ENCODE measurements around the gene ASB11.
"Not testable (repeated sequence)": the region's sequence is repeated elsewhere in the genome, so short reads cannot be mapped to it uniquely, and the experiment has no call there.

ASB11 gene

GRCh38 chrX:15301924-15302323 is 13.5 kb downstream of the ASB11 start:
- no peak for DNase-seq

GRCh38 chrX:15299941-15300851 is 15.2 kb downstream of the ASB11 start:
- no peak for DNase-seq

- DNase-seq: no peak
Observed at GRCh38 chrX:15298780-15299179, 16.7 kb downstream of the ASB11 start.

DNA sequence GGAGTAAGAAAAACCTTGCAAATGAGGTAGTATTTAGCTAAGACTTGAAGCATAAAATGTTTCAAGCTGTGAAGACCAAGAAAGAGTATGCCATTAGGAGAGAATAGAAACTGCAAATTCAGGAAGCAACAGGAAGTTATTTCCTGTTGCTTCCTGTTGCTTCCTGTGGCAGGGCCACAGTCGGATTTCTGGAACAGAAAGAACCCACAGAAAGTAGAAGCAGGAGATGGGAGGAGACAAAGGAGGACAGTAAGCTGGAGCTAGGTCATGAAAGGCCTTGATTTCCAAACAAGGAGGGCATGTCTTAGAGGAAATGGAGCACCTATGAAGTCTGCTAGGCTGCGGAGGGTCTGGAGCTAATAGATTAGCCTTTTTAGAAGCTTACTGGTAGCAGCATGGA is 17.2 kb downstream of the ASB11 start:
- DNase-seq: no peak

- no peak for DNase-seq
Observed at GRCh38 chrX:15293451-15293850, 22.0 kb downstream of the ASB11 start.

- no peak for DNase-seq
Observed at GRCh38 chrX:15292861-15293260, 22.6 kb downstream of the ASB11 start.

DNA sequence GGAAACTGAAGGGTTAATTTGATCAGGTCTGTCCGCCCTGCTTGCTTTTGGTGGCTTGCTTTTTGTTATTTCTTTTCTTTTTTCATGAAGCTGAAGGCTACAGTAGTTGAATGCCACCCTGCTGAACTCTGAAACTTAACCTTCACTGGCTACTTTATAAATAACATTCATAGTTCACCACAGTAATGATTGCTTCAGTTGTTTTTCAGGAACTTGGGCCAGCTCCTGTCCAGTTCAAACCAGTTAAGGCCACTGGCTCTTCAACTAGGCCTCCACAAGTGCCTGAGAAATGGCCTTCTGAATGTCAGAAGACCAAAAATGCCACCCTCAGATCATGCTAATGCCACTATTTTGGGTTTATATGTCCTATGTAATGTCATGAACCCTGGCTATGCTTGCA is 37.8 kb downstream of the ASB11 start:
- no peak for DNase-seq

- no peak for DNase-seq
Observed at GRCh38 chrX:15274946-15275345, 40.5 kb downstream of the ASB11 start.

- DNase-seq: not testable (repeated sequence)
Observed at GRCh38 chrX:15273275-15273674, 42.2 kb downstream of the ASB11 start.

DNA sequence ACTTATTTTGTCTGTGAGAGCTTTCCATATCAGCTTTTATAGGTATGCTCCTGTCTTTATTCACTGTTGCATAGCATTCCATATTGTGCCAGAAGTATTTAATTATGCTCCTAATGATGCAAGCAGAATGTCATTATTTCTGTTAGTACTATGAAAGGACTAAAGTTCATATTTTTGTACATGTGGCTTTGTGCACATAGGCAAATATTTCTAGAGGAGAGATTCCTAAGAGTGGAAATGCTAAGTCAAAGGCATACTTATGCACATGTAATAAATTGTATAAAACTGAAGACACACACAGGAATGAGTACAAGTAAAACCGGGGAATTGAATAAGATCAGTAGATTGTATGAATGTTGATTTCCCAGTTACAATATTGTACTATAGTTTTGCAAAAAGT is 43.7 kb downstream of the ASB11 start:
- no peak for DNase-seq

- DNase-seq: no peak
Observed at GRCh38 chrX:15269618-15270521, 45.6 kb downstream of the ASB11 start, which contains the start of gene ASB9. ASB9 (minus strand) TSS chrX:15270083; CDS start chrX:15269874, 209 bp downstream.

GRCh38 chrX:15269120-15269519 is 46.3 kb downstream of the ASB11 start:
- DNase-seq: no peak

DNA sequence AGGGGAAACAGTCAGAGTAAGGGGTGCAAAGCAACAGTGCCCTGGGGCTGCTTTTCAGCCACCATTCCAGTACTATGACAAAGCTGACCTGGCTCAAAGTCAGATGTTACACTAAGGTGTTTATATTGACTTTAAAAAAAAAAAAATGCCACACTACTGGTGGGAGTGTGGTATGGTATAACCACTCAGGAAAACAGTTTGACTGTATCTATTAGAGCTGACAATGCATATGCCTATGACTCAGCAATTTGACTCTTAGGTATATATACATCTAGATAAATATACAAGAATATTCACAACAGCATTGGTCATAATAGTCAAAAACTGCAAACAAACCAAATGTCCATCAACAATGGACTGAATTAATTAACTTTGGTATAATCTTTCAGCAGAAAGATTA is 60.6 kb downstream of the ASB11 start:
- DNase-seq: no peak

- DNase-seq: no peak
Observed at GRCh38 chrX:15245896-15246295, 69.5 kb downstream of the ASB11 start.

GRCh38 chrX:15244421-15244820 is 71.0 kb downstream of the ASB11 start:
- DNase-seq: no peak

DNA sequence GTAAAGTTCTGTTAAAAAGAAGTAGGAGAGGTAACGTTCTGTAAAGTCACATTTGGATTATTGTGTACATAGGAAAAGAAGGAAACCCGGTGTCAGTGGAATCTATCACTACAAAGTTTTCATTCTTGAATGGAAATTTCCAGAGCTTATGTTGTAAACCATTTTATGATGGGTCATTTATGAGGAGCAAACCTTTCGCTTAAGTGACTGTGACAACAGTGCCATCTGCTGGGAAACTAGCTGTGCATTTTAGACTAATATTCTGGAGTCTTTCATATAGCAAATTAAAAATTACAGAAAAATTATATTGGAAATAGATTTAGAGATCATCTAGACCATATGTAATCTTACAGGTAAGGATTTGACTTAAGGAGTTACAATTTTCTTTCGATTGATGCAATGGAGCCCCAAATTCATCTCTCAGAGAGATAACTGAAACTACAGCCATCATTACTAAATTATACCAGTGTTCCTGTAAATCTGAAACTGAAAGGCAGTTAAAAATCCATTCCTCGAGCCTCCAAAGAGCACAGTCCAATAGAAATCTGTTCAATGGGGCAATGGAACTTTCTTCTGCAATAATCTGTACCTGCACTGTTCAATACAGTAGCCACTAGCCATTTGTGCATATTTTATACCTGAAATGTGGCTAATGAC is 72.4 kb downstream of the ASB11 start:
- no peak for DNase-seq

DNA sequence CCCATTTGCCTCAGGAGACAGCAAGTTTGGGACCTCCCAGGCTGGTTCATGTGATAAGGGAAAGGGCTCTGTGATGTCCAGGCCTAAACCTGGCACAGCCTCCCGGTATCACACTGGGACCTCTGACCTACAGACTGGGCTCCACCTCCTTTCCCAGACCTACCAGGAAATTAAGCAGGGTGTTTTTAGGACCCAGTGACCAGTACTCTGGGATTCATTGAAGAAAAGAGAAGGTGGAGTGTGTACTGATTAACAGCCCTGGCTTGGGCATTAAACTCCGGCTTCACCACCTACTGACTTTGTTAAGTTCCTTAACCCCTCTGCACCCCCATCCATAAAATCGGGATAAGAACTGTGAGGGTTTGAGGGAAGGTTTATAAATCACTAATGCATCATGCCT is 74.1 kb downstream of the ASB11 start:
- no peak for DNase-seq

DNA sequence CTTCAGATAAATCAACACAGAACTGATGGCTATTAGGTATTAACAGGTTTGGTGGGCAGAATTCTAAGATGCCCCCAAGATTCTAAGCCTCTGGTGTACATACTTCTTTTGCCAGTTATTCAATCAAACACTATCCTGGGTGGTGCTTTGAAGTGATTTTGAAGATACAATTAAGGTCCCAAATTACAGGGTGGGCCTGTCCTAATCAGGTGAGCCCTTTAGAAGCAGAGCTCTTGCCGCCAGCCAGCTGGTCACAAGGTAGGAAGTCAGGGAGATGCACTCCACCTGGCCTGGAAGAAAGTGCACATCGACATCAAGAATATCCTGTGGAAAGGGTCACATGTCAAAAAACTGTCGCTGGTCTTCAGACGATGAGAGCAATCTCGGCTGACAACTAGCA is 75.0 kb downstream of the ASB11 start:
- no peak for DNase-seq

- DNase-seq: no peak
Observed at GRCh38 chrX:15236146-15236545, 79.3 kb downstream of the ASB11 start.

- DNase-seq: no peak
Observed at GRCh38 chrX:15235001-15235400, 80.4 kb downstream of the ASB11 start.

GRCh38 chrX:15233416-15234015 is 81.9 kb downstream of the ASB11 start:
- DNase-seq: no peak

Data from stimulated activated naive CD4-positive, alpha-beta T cell treated with Interleukin-2 at 50 U/mL for 16 hours (primary cell).